Measurements from ENCODE around the gene PDPK1.
"Not testable (repeated sequence)": the region's sequence is repeated elsewhere in the genome, so short reads cannot be mapped to it uniquely, and the experiment has no call there.

PDPK1 gene

GRCh38 chr16:2550283-2550878 is 12.6 kb downstream of the PDPK1 start:
- DNase-seq, result not testable (repeated sequence)

- not testable (repeated sequence) for DNase-seq
These were observed 13.6 kb downstream of the PDPK1 start for GRCh38 chr16:2551420-2551889.

GRCh38 chr16:2554709-2555425 is 17.0 kb downstream of the PDPK1 start:
- not testable (repeated sequence) for DNase-seq

DNA sequence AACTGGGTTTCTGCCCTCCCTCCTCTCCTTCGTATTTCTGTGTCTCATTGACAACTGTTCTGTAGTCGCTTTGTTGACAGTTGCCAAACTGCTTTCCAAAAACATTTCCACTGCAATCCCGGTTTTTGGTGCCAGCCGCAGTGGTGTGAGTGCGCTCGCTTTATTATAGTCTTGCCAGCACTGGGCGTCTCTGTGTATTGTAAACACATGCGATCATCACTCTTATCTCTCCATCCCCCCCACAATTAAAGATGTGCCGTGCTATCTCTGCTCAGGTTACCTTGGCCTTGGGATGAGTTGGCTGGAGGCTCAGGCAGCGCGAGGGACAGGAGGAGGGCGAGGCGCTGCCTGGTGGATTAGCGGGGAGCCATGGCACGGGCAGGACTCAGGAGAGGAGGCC is 19.3 kb downstream of the PDPK1 start:
- DNase-seq, result not testable (repeated sequence)

DNA sequence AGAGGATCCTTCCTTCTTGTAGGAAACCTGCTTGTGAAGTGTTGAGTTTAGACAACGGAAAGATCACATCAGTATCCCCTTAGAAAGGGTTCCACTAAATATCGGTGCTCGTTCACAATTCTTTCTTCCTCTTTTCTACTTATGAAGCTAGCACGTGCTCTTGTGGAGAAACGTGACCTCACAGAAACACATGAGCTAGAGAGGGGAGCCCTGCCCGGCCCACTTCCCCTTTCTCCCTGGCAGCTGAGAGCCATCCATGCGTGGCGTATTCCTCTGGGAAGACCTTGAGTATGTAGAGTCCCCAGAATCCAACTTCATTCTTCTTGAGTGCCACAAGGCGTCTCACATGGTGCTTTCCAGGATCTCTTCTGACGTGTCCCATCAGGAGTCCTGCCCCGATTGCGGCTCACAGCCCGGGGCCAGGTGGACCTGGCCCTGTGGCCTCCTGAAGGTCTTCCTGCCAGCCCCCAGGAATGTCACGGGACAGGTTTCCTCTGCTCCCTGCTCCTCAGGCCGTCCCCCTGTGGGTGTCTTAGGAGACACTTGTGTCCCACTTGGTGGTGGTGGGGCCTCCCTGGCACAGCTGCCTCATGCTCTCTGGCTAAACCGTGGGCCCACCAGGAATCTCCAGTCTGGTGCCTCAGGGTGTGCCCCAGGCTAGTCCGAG is 22.4 kb downstream of the PDPK1 start:
- DNase-seq, result not testable (repeated sequence)

DNA sequence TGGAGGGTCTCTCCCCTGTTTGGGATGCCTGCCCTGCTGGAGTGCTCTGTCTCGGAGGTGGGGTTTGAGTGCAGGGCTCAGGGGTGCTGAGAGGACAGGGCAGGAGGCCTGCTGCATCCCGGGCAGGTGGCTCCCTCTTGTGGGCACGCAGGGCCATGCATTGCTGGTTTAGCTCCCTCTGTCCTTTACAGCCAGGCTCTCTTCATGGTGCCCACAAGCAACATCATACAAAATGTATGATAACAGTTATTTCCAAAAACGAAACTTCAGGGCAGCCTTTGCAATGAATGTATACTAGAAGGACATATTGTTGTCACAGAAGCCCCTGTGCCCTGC is 22.9 kb downstream of the PDPK1 start:
- DNase-seq, result peak; percentile 79

GRCh38 chr16:2567506-2567905 is 29.7 kb downstream of the PDPK1 start:
- DNase-seq, result not testable (repeated sequence)

DNA sequence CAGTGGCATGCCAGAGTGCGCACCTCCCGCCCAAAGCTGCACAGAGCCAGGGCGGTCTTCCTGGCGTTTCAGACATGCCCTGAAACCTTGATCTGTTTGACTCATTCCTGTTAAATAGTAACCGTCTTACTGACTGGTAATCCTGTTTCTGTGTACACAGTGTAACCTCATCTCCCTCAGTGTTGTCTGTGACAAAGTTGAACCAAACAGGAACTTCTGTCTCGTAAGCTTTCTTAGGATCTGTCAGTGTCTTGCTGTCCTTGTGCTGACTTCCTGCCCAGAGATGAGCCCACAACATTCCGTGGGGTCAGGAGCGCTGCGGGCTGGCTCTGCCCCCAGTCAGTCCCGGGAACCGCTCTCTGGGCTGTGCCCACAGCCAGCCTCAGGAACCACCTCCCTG is 30.8 kb downstream of the PDPK1 start:
- not testable (repeated sequence) for DNase-seq

DNA sequence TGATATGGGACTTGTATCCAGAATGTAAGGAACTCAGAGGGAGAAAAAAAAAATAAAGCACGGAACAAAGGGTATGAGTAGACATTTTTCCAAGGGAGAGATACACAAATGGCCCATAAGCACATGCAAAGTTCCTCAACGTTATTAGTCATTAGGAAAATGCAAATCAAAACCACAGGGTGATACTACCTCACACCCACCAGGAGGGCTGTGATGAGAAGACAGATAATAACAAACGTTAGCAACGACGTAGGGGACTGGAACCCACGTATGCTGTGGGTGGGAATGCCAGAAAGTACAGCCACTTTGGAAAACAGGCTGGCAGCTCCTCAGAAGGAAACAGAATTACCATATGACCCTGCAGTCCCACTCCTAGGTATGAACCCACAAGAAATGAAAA is 34.9 kb downstream of the PDPK1 start:
- not testable (repeated sequence) for DNase-seq

DNA sequence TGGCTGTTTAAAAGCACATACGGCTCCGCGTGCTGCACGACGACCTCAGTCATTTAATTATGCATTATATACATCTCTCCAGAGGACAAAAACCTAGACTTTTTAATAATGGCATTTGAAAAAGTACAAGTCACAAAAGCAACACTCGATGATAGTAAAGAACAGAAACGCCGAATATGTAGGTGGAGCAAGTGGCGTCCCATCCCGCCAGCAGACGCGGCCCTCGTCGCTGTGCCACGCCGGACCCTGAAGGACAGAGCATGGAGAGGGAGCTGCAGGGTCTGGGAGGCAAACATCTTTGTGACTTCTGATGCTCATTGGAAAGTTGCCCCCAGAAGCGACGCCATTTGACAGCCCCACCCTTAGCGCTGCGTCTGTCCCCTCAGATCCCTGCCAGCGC is 38.0 kb downstream of the PDPK1 start:
- DNase-seq, result not testable (repeated sequence)

GRCh38 chr16:2577044-2577443 is 39.2 kb downstream of the PDPK1 start:
- not testable (repeated sequence) for DNase-seq

- DNase-seq, result not testable (repeated sequence)
These were observed 41.1 kb downstream of the PDPK1 start for GRCh38 chr16:2578905-2579304.

- not testable (repeated sequence) for DNase-seq
These were observed 42.3 kb downstream of the PDPK1 start for GRCh38 chr16:2580143-2580542.

DNA sequence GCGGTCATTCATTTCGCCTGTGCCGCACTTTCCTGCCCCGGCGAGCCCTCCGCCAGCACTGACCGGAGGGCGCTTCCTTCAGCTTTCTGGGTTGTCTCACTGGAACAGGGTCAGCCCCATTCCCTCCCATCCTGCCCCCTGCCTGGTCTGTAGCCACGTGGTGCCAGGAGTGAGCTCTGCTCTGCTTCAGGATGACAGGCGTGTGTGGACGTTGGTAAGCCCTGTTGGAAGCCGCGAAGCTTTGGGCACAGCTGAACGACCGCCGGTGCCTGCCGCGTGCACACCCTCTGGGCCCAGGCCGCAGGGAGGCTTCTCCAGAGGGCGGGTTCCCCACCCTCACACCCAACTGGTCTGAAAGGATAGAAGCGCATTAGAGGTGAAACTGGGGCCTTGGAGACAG is 43.0 kb downstream of the PDPK1 start:
- not testable (repeated sequence) for DNase-seq

DNA sequence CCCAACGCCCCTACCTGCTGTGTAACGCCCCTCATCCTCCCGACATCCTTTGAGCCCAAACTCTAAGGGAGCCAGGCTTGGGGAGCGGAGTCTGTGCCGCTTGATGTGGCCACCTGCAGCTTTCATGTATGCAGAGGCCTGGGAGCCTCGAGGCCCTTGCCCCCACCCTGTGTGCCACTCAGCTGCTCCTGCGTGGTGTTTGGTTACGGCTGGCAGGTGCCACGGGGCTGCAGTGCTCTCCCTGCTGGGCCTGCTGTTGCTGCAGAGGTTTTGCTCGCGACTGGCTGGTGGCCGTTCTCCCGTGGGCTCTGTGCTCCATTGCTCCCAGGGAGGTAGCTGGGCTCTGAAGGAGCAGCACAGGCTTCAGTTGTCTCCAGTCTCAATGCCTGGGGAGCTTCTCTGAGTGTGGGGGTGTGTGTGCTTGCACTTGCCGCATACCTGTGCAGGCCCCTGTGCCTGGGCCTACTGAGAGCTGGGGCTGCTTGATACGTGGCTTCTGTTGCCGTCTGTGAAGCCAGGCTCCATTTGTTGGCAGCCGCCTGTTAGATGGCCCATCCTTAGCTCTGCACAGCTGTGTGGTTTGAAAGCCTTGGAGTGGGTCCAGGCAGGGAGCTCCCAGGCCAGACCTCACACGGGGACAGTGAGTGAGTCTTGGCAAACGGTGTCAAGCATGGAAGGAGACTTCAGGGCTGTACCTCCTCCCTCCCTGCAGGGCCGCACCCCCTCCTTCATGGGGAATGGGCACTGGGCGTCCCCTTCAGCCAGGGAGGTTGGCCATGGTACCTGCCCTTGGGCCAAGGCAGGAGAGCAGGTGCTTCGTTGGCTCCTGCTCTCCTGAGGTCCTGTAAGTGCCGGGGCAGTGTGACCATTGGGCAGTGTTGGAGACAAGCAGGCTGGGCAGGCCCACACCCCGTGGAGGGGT is 47.2 kb downstream of the PDPK1 start:
- no peak for DNase-seq

- DNase-seq, result no peak
These were observed 47.8 kb downstream of the PDPK1 start for GRCh38 chr16:2585651-2586081.

- DNase-seq, result peak; percentile 23
These were observed 48.4 kb downstream of the PDPK1 start for GRCh38 chr16:2586241-2586640.

DNA sequence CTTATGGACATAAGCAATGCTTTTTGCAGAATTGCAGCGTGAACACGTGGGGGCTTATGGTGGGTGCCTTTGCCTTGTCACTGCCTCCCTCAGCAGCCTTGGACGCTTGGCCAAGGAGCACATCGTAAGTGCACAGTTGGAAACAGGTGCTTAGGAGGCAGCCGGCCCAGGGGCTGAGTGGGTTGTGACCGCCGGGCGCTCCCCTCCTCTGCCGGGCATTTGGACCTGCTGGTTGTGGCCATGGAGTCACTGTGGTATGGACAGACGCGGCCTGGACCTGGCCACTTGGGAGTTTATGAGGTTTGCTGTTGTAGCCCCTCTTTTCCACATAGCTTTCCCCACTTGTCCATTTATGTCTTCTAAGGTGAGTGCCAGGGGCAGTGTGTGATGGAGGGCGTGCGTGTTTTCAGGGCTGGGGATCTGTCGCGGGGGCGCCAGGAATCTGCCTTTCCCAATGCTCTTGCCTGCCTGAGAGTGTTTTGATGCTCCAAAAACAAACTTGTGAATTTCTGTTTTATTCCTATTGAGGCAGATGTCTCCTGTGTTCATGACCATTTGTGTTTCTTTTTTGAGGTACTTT is 49.2 kb downstream of the PDPK1 start:
- DNase-seq, result no peak

GRCh38 chr16:2587891-2588565 is 50.2 kb downstream of the PDPK1 start:
- DNase-seq, result no peak

DNA sequence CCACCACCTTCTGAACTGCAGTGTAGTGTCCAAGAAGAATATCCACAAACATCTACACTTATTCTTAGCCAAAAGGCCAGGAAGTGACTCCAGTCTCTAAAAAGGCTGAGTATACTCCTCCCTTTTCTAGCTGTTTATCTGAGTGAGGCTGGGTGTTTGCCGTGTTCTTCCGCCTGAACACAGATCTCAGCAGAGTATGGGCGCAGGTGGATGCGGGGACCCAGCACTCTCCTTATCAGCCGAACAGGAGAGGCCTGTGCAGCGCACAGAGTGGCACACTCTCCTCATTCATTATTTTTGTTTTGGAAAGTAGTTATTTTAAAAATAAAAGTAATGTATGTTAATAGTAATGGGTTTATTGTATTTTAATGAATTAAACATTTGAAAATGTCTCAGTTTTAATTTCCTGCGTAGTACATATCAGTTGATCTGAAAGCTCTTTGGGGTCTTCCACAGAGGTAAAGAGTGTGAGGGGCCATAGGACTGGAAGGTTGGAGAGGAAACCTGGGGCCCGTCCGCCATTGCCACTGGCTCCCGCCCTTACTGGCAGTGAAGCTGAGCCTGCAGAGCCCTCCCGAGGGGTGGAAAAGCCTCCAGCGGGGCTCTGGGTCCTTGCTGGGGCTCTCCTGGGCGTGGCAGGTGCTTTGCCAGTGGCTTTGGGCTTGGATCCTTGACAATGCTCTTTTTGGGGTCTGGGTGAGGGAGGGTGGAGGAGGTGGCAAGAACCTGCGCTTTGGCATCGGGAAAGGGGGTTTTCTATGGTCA is 53.8 kb downstream of the PDPK1 start:
- DNase-seq, result no peak

DNA sequence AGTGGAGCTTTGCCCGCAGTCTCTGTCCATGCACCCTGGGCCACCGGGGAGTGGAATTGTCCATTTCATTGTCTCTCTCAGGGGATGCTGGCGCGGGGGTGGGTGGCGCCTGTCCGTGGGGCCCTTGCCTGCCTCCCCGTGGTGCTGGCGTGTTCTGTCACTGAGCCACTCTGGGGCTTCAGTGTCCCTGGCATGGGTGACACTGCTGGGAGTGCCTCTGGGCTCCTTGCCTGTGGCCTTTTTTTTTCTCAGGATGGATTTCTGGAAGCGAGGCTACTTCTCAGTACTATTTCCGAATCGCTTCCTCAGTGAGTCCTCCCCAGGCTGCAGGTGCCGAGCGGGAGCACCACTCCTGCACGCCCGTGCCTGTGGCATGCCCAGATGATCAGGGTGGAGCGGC is 55.0 kb downstream of the PDPK1 start:
- DNase-seq, result no peak
